Activated CD4-positive, alpha-beta T cell treated with anti-CD3 and anti-CD28 coated beads for 48 hours (primary cell): ENCODE results near the gene CALR3.
A peak's percentile ranks its signal among the peaks of the same experiment; 100 is the strongest.
"Not testable (repeated sequence)": the region's sequence is repeated elsewhere in the genome, so short reads cannot be mapped to it uniquely, and the experiment has no call there.

Source experiments
- DNase-seq: peaks from one replicate; pipeline ENCODE4 v3.0.0-alpha.2; 2020

The CALR3 gene

GRCh38 chr19:16455489-16455888 is 40.5 kb downstream of the CALR3 start:
- no peak for DNase-seq

- no peak for DNase-seq
These were observed 41.5 kb downstream of the CALR3 start for GRCh38 chr19:16454351-16454918.

GRCh38 chr19:16452325-16452724 is 43.6 kb downstream of the CALR3 start:
- DNase-seq, result no peak

GRCh38 chr19:16449330-16449961 is 46.5 kb downstream of the CALR3 start:
- peak; percentile 23 for DNase-seq

GRCh38 chr19:16448872-16449271 is 47.1 kb downstream of the CALR3 start:
- not testable (repeated sequence) for DNase-seq

GRCh38 chr19:16446724-16447368 is 49.1 kb downstream of the CALR3 start:
- DNase-seq, result peak; percentile 64

DNA sequence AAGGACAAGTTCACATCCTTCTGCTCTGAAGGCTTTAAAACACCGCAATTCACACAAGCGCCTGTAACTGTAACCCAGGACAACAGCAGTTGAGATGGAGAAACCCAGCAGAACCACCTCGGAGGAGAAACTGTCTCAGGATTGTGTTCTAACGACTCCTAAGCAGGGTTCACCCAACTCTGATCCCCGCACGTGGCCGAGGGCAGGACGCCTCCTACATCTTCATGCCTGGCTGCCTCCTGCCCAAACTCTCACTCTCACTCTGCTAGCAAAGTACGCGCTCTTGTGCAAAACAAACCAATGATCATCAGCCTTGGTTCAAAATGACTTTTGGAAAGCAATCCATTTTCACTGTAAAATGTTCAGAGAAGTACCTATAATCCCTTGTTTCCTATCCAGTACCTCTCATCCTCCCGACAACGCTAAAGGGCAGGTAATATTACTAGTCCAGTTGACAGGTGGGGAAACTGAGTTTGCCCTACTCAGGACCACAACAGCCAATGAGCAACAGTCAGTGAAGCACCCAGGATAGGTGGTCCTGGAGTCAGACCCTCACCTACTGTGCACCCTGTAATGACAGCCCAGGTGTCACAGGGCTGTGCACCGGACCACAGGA is 49.8 kb downstream of the CALR3 start:
- no peak for DNase-seq

GRCh38 chr19:16445238-16446107 is 50.5 kb downstream of the CALR3 start:
- peak; percentile 11 for DNase-seq

GRCh38 chr19:16444269-16444600 is 51.7 kb downstream of the CALR3 start:
- DNase-seq, result no peak

DNA sequence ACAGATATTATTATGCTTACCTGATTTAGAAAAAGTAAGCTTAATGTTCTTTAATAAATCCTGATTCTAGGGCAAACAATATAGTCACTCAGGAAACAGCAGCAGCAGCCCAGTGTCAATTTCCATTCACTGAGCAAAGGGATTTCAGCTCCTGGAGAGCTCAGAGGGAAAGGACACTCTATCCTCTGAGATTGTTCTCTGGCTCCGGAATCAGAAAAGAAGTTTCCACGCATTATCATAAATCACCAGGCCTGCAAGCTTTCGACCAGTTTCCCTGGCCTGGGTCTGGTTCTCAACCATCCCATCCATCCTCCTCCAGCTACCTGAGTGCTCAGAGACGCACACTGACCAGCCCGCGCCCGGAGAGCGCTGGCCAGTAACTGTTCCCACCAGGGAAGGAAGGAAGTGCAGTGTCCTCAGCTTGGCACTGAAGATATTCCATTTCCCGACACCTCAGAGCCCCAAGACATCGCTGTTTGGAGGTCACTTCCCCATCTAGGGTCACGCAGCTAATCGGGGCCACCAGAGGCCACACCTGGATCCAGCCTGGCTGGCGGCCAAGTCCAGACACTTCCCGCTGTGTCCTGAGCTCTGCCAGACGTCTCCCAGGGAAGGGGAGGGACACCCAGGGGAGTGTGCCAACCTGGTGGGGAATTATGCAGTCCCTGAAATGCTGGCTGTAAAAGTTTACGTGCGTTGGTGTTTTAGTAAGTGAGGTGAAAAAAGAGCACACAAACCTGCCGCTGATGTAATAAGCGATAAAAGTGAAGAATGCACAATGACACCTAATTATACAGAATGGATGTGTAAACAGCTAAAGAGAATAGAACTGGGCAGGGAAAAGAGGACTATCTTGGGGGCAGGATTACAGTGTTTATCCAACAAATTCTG is 53.3 kb downstream of the CALR3 start:
- no peak for DNase-seq

- peak; percentile 50 for DNase-seq
These were observed 54.3 kb downstream of the CALR3 start for GRCh38 chr19:16441661-16442162.

GRCh38 chr19:16436780-16437332 is 59.1 kb downstream of the CALR3 start:
- DNase-seq, result no peak

GRCh38 chr19:16435999-16436650 is 59.8 kb downstream of the CALR3 start:
- DNase-seq, result no peak

- no peak for DNase-seq
These were observed 60.6 kb downstream of the CALR3 start for GRCh38 chr19:16435238-16435917.

- no peak for DNase-seq
These were observed 62.0 kb downstream of the CALR3 start for GRCh38 chr19:16433986-16434385.

- no peak for DNase-seq
These were observed 66.2 kb downstream of the CALR3 start for GRCh38 chr19:16429759-16430091.

- no peak for DNase-seq
These were observed 66.8 kb downstream of the CALR3 start for GRCh38 chr19:16429066-16429758.
